GM12872 (cell line): ENCODE measurements around the gene NFIA.

Source experiments
- CTCF ChIP-seq: IDR thresholded peaks from 3 replicates; pipeline ENCODE4 v1.5.1; 2011; ENCODE audit warnings: low read depth, mild to moderate bottlenecking, low read length, moderate library complexity; ENCODE audit not compliant: insufficient read depth

Gene NFIA

GRCh38 chr1:61104220-61104671, 21.9 kb downstream of the NFIA start:
- no peak for TF ChIP-seq CTCF

GRCh38 chr1:61107638-61108037, 25.3 kb downstream of the NFIA start:
- no peak for TF ChIP-seq CTCF

- TF ChIP-seq CTCF: no peak
These were observed 26.8 kb downstream of the NFIA start for GRCh38 chr1:61109158-61109557.

- TF ChIP-seq CTCF: no peak
These were observed 27.5 kb downstream of the NFIA start for GRCh38 chr1:61109910-61110309.

GRCh38 chr1:61110554-61110953, 28.2 kb downstream of the NFIA start:
- TF ChIP-seq CTCF: no peak

GRCh38 chr1:61111084-61112004, 29.0 kb downstream of the NFIA start:
- TF ChIP-seq CTCF: no peak

- no peak for TF ChIP-seq CTCF
These were observed 32.0 kb downstream of the NFIA start for GRCh38 chr1:61114178-61114870.
